Duodenal mucosa (tissue), 2 donors: ENCODE measurements around the gene SAMD4A.

Experiments used
- H3K27ac ChIP-seq: one replicate; pipeline ENCODE4 v1.7.0; 2013; ENCODE audit warnings: low read depth, low read length
- H3K27me3 ChIP-seq, 2 donors: one replicate each; pipeline ENCODE4 v1.7.0; 2013; ENCODE audit warnings: low read length in 2 of 2, control low read depth in 1 of 2; ENCODE audit not compliant: insufficient read depth in 2 of 2, control insufficient read depth in 1 of 2
- H3K36me3 ChIP-seq, 2 donors: one replicate each; pipeline ENCODE4 v1.7.0; 2013; ENCODE audit warnings: low read length in 2 of 2, control low read depth in 1 of 2; ENCODE audit not compliant: insufficient read depth in 2 of 2, control insufficient read depth in 1 of 2
- H3K4me1 ChIP-seq, 2 donors: one replicate each; pipeline ENCODE4 v1.7.0; 2013; ENCODE audit warnings: low read length in 2 of 2, control low read depth in 1 of 2; ENCODE audit not compliant: insufficient read depth in 2 of 2, control insufficient read depth in 1 of 2
- H3K4me3 ChIP-seq, 2 donors: one replicate each; pipeline ENCODE4 v1.7.0; 2013; ENCODE audit warnings: low read length in 2 of 2, low read depth in 1 of 2
- H3K9ac ChIP-seq, 2 donors: one replicate each; pipeline ENCODE4 v1.7.0; 2013; ENCODE audit warnings: low read length in 2 of 2, low read depth in 1 of 2
- H3K9me3 ChIP-seq, 2 donors: one replicate each; pipeline ENCODE4 v1.7.0; 2013; ENCODE audit warnings: low read length in 2 of 2, control low read depth in 1 of 2; ENCODE audit not compliant: control insufficient read depth in 1 of 2

The SAMD4A gene

DNA sequence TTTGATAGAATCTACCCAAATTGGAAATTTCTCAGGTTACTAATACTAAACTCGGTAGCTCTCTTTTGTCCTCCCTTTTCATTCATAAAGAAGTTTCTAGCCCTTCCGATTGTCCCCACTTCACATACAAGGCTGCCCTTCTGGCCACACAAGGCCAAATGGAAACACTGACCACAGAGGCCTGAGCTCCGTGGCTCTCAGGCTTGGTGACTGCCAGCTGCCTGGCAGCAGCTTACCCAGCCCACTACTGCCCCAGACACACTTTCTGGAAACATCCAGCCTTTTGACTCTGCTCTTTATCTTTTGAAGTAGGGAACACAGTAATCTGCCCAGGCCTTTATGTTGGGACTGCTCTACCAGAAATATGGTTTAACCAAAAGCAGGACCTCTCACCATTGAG lies 168.5 kb downstream of the SAMD4A start:
- no peak overlapping the region for H3K4me3 ChIP-seq
- H3K9ac ChIP-seq = no peak overlapping the region
- H3K36me3 ChIP-seq = no peaks in the 10 kb centered on the region
- H3K4me1 ChIP-seq = no peaks in the 10 kb centered on the region
- H3K27ac ChIP-seq = no peak overlapping the region
- H3K9me3 ChIP-seq = no peaks in the 10 kb centered on the region
- H3K27me3 ChIP-seq = no peaks in the 10 kb centered on the region

DNA sequence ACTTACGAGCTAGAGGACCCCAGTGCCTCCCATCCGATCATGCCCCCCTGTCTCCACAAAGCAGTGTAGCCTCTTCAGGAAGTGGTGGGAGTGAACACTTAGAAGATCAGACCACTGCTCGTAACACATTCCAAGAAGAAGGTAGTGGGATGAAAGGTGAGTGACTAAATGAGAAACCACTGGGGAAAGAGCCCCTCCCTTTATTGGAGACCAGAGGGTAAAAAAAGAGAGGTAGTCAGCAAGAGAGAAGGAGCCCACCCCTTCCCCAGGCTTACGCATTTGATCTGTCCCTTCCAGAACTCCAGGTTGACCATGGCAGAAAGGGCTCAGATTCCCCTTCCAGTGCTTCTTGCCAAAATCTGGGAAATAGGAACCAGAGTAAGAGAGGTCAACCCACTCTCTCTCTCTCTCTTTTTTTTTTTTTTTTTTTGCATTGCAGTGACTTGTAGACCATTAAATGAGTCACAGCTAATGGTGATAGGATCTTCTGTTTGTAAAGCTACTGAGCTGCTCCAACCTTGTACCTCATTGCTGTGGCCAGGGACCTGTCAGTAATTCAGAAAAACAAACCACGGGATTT lies 170.3 kb downstream of the SAMD4A start:
- no peaks in the 10 kb centered on the region for H3K4me1 ChIP-seq
- H3K4me3 ChIP-seq = no peak overlapping the region
- H3K36me3 ChIP-seq = no peaks in the 10 kb centered on the region
- H3K9ac ChIP-seq = no peak overlapping the region
- no peak overlapping the region for H3K27ac ChIP-seq
- no peaks in the 10 kb centered on the region for H3K9me3 ChIP-seq
- no peaks in the 10 kb centered on the region for H3K27me3 ChIP-seq

DNA sequence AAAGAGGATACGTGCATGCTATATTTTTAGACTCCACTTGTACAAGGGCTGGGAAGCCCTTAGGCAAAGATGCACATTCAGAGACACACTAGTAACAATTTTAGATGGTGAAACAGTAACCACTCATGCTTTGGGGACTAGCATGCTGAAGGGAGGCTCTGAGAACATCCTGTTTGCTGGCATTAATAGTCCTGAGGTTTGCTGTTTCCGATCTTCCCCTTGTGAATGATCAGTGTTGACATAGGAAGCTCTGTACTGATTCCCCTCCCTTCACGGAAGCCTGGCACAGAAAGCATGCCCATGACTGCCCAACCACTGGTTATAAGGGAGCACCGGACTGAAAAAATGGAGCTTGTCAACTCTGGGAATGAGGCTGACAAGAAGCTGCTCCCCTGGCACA lies 171.1 kb downstream of the SAMD4A start:
- Histone ChIP-seq H3K27ac (no peak overlapping the region), H3K27me3 (no peaks in the 10 kb centered on the region), H3K4me1 (no peaks in the 10 kb centered on the region), H3K9me3 (no peaks in the 10 kb centered on the region), H3K4me3 (no peak overlapping the region), H3K36me3 (no peaks in the 10 kb centered on the region), H3K9ac (no peak overlapping the region)

- no peak overlapping the region for H3K9ac ChIP-seq
- no peaks in the 10 kb centered on the region for H3K27me3 ChIP-seq
- no peaks in the 10 kb centered on the region for H3K4me1 ChIP-seq
- H3K9me3 ChIP-seq = no peaks in the 10 kb centered on the region
- no peaks in the 10 kb centered on the region for H3K36me3 ChIP-seq
- no peak overlapping the region for H3K4me3 ChIP-seq
- no peak overlapping the region for H3K27ac ChIP-seq
Measured at GRCh38 chr14:54739514-54739913, 172.6 kb downstream of the SAMD4A start.

DNA sequence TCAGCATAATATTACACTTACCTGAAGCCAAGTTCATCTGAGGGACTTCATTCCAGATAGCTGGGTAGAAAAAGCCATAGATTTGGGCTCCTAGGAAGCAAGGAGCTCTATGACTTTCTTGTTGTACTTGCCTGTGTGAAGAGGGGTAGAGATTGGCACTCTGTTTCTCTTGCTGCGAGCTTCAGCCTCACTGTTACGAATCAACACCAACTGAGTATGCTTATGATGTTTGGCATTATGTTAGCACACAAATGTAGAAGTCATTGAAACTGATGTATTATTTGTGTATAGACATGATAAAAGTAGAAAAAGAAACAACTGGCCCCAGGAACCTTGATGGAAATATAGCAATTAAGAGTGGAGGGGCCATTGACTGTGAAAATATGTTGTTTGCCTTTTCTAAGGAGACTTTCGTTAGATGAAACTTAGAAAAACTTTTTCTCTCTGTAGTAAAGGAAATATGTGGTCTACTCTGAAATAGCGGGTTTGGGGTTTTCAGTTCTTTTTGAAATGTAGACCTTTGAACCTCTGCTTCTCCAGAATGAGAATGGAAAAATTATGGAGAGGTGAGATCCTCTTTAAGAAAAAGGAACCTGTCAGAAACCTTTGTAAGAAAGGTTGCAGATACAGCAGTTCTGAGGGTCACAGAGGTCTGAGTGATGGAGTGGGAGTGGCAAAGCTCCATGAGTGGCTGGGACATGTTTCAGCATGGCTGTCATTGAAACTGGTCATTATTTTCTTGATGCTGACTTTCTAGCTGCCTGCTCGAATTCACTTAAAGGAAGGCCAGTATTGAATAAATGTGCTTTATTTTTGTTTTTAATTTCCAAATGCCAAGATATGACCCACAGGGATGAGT lies 175.8 kb downstream of the SAMD4A start:
- Histone ChIP-seq H3K36me3 (no peaks in the 10 kb centered on the region), H3K27me3 (no peaks in the 10 kb centered on the region), H3K27ac (no peak overlapping the region), H3K4me1 (no peaks in the 10 kb centered on the region), H3K9ac (no peak overlapping the region), H3K4me3 (no peak overlapping the region), H3K9me3 (no peaks in the 10 kb centered on the region)

- Histone ChIP-seq H3K9ac (no peak overlapping the region), H3K27ac (no peak overlapping the region), H3K4me3 (no peak overlapping the region), H3K9me3 (no peaks in the 10 kb centered on the region), H3K4me1 (no peaks in the 10 kb centered on the region), H3K27me3 (no peaks in the 10 kb centered on the region), H3K36me3 (no peaks in the 10 kb centered on the region)
Measured at GRCh38 chr14:54743382-54743781, 176.5 kb downstream of the SAMD4A start.

GRCh38 chr14:54746019-54746418 lies 179.1 kb downstream of the SAMD4A start:
- Histone ChIP-seq H3K4me3 (no peak overlapping the region), H3K27ac (no peak overlapping the region), H3K36me3 (no peaks in the 10 kb centered on the region), H3K9ac (no peak overlapping the region), H3K9me3 (no peaks in the 10 kb centered on the region), H3K27me3 (no peaks in the 10 kb centered on the region), H3K4me1 (no peaks in the 10 kb centered on the region)

DNA sequence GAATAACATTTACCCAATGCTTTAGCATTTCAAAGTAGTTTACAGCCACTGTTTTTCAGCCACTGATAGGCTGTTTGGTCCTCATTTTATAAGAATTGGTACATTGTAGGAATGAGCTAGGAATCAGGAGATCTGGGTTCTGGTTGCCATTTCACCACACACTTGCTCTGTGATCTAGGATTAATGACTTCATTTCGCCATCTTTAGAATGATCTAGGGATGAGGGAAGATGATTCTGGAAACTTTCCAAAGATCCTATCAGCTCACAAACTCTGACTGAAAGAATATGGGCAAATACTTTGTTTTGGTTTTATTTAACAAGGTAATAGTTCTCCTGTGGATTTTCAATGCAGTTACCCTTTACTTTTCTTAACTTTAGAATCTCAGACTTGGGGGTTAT lies 180.7 kb downstream of the SAMD4A start:
- Histone ChIP-seq H3K36me3 (peaks cover 0 to 4% of the 10 kb centered on the region in 2 donors), H3K9me3 (no peaks in the 10 kb centered on the region), H3K27ac (no peak overlapping the region), H3K27me3 (no peaks in the 10 kb centered on the region), H3K9ac (no peak overlapping the region), H3K4me1 (no peaks in the 10 kb centered on the region), H3K4me3 (no peak overlapping the region)

DNA sequence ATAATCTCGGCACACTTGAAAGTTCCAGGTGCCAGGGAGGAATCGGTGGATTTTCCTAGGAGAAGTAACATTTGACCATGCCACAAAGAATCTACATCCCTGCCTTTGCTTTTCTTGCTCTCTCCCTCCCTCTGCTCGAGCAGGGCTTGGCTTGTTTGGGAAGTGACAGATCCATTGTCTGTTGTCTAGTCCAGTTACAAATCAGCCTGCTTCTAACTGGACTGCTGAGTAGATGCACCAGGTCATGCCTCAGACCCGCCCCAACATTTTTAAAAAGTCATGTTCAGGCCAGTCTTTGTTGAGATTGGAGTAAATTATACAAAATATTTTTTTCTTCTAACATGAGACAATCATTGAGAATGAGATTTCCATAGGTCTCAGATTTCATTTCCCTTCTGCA lies 182.3 kb downstream of the SAMD4A start:
- H3K9ac ChIP-seq = no peak overlapping the region
- H3K4me3 ChIP-seq = no peak overlapping the region
- no peaks in the 10 kb centered on the region for H3K4me1 ChIP-seq
- no peaks in the 10 kb centered on the region for H3K27me3 ChIP-seq
- no peaks in the 10 kb centered on the region for H3K9me3 ChIP-seq
- no peak overlapping the region for H3K27ac ChIP-seq
- peaks cover 0 to 4% of the 10 kb centered on the region in 2 donors for H3K36me3 ChIP-seq

- Histone ChIP-seq H3K27me3 (no peaks in the 10 kb centered on the region), H3K36me3 (peaks cover 0 to 4% of the 10 kb centered on the region in 2 donors), H3K27ac (no peak overlapping the region), H3K4me1 (no peaks in the 10 kb centered on the region), H3K9me3 (no peaks in the 10 kb centered on the region), H3K4me3 (no peak overlapping the region), H3K9ac (no peak overlapping the region)
Measured at GRCh38 chr14:54749727-54750126, 182.8 kb downstream of the SAMD4A start.
